PC-3 (cell line): ENCODE data around the gene ACSL6. TPM values are rescaled to one million over a fixed set of nuclear protein-coding genes. Genes with fewer than 3 reads are reported as not detected.
A peak's percentile ranks its signal among the peaks of the same experiment; 100 is the strongest.

Source experiments
- ATAC-seq: fragments of 200-7000 bp; cut with Tn5 transposase; 2 replicates; pipeline ENCODE4 v1.9.1; 2020; ENCODE audit warnings: mild to moderate bottlenecking, moderate library complexity
- BruUV-seq: library from RNA; stranded (reverse); fragments of 400-500 nt; replicated peaks from 2 replicates; lab custom pipeline; 2021; lab: Mats Ljungman, UMichigan
- CTCF ChIA-PET: fragments of 300-600 bp; sonication (Branson Sonifier 250); formaldehyde crosslinking; loops from one replicate; lab custom pipeline; 2022; ENCODE audit warnings: antibody characterized with exemption; lab: Charles Lee
- POLR2A ChIA-PET: fragments of 300-600 bp; sonication (Branson Sonifier 250); formaldehyde crosslinking; loops from one replicate; lab custom pipeline; 2022; ENCODE audit warnings: antibody characterized with exemption; ENCODE audit not compliant: unreplicated experiment; lab: Charles Lee
- DNase-seq: peaks from one replicate; pipeline ENCODE4 v3.0.0-alpha.2; 2015
- H2AFZ ChIP-seq: fragments of 300-600 bp; sonication (generic); 2 replicates; pipeline ENCODE4 v1.6.0; 2016; ENCODE audit warnings: antibody characterized with exemption, low read length
- H3F3A ChIP-seq: fragments of 300-600 bp; sonication (generic); one replicate; pipeline ENCODE4 v1.6.0; 2017; ENCODE audit warnings: antibody characterized with exemption, low read length, control low read depth, mild to moderate bottlenecking; ENCODE audit not compliant: unreplicated experiment
- H3K27ac ChIP-seq: fragments of 300-600 bp; sonication (generic); 2 replicates; pipeline ENCODE4 v1.5.1; 2016; ENCODE audit warnings: mild to moderate bottlenecking, low read length
- H3K27me3 ChIP-seq: fragments of 300-600 bp; sonication (generic); 2 replicates; pipeline ENCODE4 v1.6.1; 2016; ENCODE audit warnings: low read length, mixed read lengths
- H3K36me3 ChIP-seq: fragments of 300-600 bp; sonication (generic); 2 replicates; pipeline ENCODE4 v1.6.1; 2016; ENCODE audit warnings: low read depth, mixed run types, low read length, mixed read lengths
- H3K4me1 ChIP-seq: fragments of 300-600 bp; sonication (generic); 2 replicates; pipeline ENCODE4 v1.5.1; 2016; ENCODE audit warnings: low read length; ENCODE audit not compliant: insufficient read depth
- H3K4me2 ChIP-seq: fragments of 300-600 bp; sonication (generic); 2 replicates; pipeline ENCODE4 v1.6.0; 2016; ENCODE audit warnings: low read length
- H3K4me3 ChIP-seq: fragments of 300-600 bp; sonication (generic); 2 replicates; pipeline ENCODE4 v1.5.1; 2016; ENCODE audit warnings: mild to moderate bottlenecking, low read length, mixed read lengths
- H3K79me2 ChIP-seq: fragments of 300-600 bp; sonication (generic); 2 replicates; pipeline ENCODE4 v1.6.1; 2017; ENCODE audit warnings: low read length, mixed read lengths
- H3K9ac ChIP-seq: fragments of 300-600 bp; sonication (generic); 2 replicates; pipeline ENCODE4 v1.6.0; 2016; ENCODE audit warnings: mild to moderate bottlenecking, low read length
- H3K9me2 ChIP-seq: fragments of 300-600 bp; sonication (generic); replicated peaks from 2 replicates; pipeline ENCODE4 v1.6.1; 2016; ENCODE audit warnings: mixed run types, low read length, mixed read lengths
- H3K9me3 ChIP-seq: fragments of 300-600 bp; sonication (generic); 2 replicates; pipeline ENCODE4 v1.6.1; 2016; ENCODE audit warnings: low read length, mixed read lengths
- H4K20me1 ChIP-seq: fragments of 300-600 bp; sonication (generic); 2 replicates; pipeline ENCODE4 v1.6.1; 2016; ENCODE audit warnings: low read length, mixed read lengths
- CTCF ChIP-seq: fragments of 300-600 bp; sonication (generic); conservative IDR thresholded peaks from 2 replicates; pipeline ENCODE4 v1.5.1; 2017; ENCODE audit warnings: antibody characterized with exemption, low read depth, mild to moderate bottlenecking, low read length
- EZH2 ChIP-seq: fragments of 300-600 bp; sonication (generic); IDR thresholded peaks from one replicate; pipeline ENCODE4 v1.6.1; 2017; ENCODE audit warnings: antibody characterized with exemption, mild to moderate bottlenecking, low read length; ENCODE audit not compliant: unreplicated experiment
- EZH2phosphoT487 ChIP-seq: fragments of 300-600 bp; sonication (generic); IDR thresholded peaks from 2 replicates; pipeline ENCODE4 v1.6.1; 2018; ENCODE audit warnings: mild to moderate bottlenecking, antibody characterized with exemption, low read length, borderline replicate concordance
- intact Hi-C: fragments of 100-400 bp; cut with micrococcal nuclease; formaldehyde crosslinking; loops from 2 replicates; pipeline ENCODE4 v1.9.0; 2023
- total RNA-seq: library from RNA; depleted of rRNA; stranded (reverse); fragments of >200 nt; gene quantifications from 2 replicates; pipeline ENCODE4 v1.2.3, GENCODE V29; 2014

The ACSL6 gene
- total RNA-seq, 1 experiment from 2014 or later = 0.15 TPM

- Histone ChIP-seq H3K9ac (no peak overlapping the region), H3K4me3 (no peak overlapping the region), H3K4me2 (no peak overlapping the region), H2AFZ (no peak overlapping the region), H3F3A (no peaks in the 10 kb centered on the region), H4K20me1 (no peaks in the 10 kb centered on the region), H3K27me3 (no peaks in the 10 kb centered on the region), H3K27ac (no peak overlapping the region), H3K36me3 (no peaks in the 10 kb centered on the region), H3K79me2 (no peaks in the 10 kb centered on the region), H3K9me2 (no peaks in the 10 kb centered on the region), H3K9me3 (no peaks in the 10 kb centered on the region), H3K4me1 (no peaks in the 10 kb centered on the region)
- DNase-seq (peak; percentile 22), ATAC-seq (no peak)
- intact Hi-C loops = loop anchor here (10.0 kb wide), 1 partner anchor 452 kb away; no protein-coding TSS in a partner anchor
- no TSS peak for BruUV-seq
- ChIA-PET CTCF (no interaction called here), POLR2A (no interaction called here)
- TF ChIP-seq EZH2 = no peak
- no peak for TF ChIP-seq EZH2phosphoT487
- TF ChIP-seq CTCF = no peak
Measured at GRCh38 chr5:132012371-132013005, 1.0 kb upstream of the ACSL6 start.

GRCh38 chr5:132010989-132011621 lies 353 bp downstream of the ACSL6 start:
- ATAC-seq = no peak
- POLR2A ChIA-PET = no interaction called here

More at GRCh38 chr5:132010989-132011621, 353 bp downstream of the ACSL6 start:
- CTCF ChIA-PET = no interaction called here
- no peak overlapping the region for H2AFZ ChIP-seq
- DNase-seq = no peak
- no peaks in the 10 kb centered on the region for H4K20me1 ChIP-seq
- no peaks in the 10 kb centered on the region for H3K36me3 ChIP-seq
- TF ChIP-seq EZH2phosphoT487 = no peak
- TF ChIP-seq CTCF = no peak
- TF ChIP-seq EZH2 = no peak
- no peaks in the 10 kb centered on the region for H3K27me3 ChIP-seq
- no peaks in the 10 kb centered on the region for H3K9me3 ChIP-seq
- no TSS peak for BruUV-seq
- H3K9me2 ChIP-seq = no peaks in the 10 kb centered on the region
- H3K4me3 ChIP-seq = peak overlapping the region; percentile 65; the same call in 1 of the 2 replicates
- peak overlapping the region; percentile 87 for H3K4me2 ChIP-seq
- no peaks in the 10 kb centered on the region for H3K79me2 ChIP-seq
- no peaks in the 10 kb centered on the region for H3F3A ChIP-seq
- H3K4me1 ChIP-seq = no peaks in the 10 kb centered on the region
- H3K27ac ChIP-seq = no peak overlapping the region
- H3K9ac ChIP-seq = no peak overlapping the region
- intact Hi-C loops = loop anchor here (10.0 kb wide), 1 partner anchor 454 kb away; no protein-coding TSS in a partner anchor
